Erythroblast (primary cell): ENCODE measurements around the gene PCDHGC3.

Source experiments
- DNase-seq, 2 experiments: peaks; one replicate each; lab custom pipeline; 2025; lab: John Stamatoyannopoulos, UW
- GATA1 ChIP-seq: IDR thresholded peaks from 2 replicates; pipeline ENCODE4 v1.6.1; 2011; ENCODE audit warnings: low read depth, mild to moderate bottlenecking, control low read depth, low read length, moderate library complexity
- POLR2A ChIP-seq: IDR thresholded peaks from 2 replicates; pipeline ENCODE4 v1.6.1; 2011; ENCODE audit warnings: mild to moderate bottlenecking, low read length

Gene PCDHGC3

DNA sequence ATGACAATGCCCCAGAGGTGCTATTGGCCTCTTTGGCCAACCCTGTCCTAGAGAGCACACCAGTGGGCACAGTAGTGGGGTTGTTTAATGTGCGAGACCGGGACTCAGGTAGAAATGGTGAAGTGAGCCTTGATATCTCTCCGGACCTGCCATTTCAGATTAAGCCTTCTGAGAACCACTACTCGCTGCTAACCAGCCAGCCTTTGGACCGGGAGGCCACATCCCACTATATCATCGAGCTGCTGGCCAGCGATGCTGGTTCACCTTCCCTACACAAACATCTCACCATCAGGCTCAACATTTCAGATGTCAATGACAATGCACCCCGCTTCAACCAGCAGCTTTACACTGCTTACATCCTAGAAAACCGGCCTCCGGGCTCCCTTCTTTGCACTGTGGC lies 14.5 kb downstream of the PCDHGC3 start:
- no peak for DNase-seq
- TF ChIP-seq GATA1 (no peak), POLR2A (no peak)

GRCh38 chr5:141490771-141491170 lies 15.0 kb downstream of the PCDHGC3 start:
- no peak for TF ChIP-seq GATA1
- no peak for TF ChIP-seq POLR2A
- DNase-seq = no peak

- DNase-seq = no peak
- TF ChIP-seq GATA1 = no peak
- TF ChIP-seq POLR2A = no peak
Observed at GRCh38 chr5:141491323-141492167, 15.8 kb downstream of the PCDHGC3 start.

GRCh38 chr5:141492168-141492885 lies 16.6 kb downstream of the PCDHGC3 start:
- TF ChIP-seq POLR2A (no peak), GATA1 (no peak)
- no peak for DNase-seq

GRCh38 chr5:141493500-141494422 lies 18.0 kb downstream of the PCDHGC3 start:
- no peak for DNase-seq
- TF ChIP-seq GATA1 (no peak), POLR2A (no peak)

DNA sequence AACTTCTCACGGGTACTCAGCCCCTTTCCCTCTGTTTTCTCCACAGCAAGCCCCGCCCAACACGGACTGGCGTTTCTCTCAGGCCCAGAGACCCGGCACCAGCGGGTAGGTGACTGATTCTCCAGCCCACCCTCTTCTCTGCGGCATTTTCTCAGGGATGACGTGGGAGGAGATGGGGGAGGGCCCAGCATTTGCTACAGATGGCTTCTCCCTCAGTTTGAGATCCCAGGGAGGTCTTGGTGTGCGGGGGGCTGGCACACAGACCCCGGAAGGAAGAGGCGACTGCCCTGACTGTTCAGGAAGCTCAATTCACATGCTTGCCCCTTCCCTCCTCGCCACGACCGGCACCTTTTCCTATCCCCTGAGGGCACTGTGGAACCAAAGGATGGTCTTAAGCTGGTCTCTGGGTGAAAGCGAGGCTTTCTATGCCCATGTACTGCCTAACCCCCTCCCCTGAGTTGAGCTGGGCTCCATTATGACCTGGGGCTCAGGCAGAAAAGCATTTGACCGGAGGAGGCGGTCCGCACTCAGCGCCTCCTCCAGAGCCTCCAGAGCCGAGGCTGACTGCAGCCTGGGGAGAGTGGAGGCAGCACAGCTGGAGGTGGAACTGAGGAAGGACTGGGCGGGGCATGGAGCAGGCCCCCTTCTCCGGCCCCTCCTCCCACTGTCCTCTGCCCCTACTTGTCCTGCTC lies 19.1 kb downstream of the PCDHGC3 start:
- TF ChIP-seq GATA1 (no peak), POLR2A (no peak)
- DNase-seq = no peak

- TF ChIP-seq POLR2A (no peak), GATA1 (no peak)
- DNase-seq = no peak
Observed at GRCh38 chr5:141495453-141495811, 19.7 kb downstream of the PCDHGC3 start.

DNA sequence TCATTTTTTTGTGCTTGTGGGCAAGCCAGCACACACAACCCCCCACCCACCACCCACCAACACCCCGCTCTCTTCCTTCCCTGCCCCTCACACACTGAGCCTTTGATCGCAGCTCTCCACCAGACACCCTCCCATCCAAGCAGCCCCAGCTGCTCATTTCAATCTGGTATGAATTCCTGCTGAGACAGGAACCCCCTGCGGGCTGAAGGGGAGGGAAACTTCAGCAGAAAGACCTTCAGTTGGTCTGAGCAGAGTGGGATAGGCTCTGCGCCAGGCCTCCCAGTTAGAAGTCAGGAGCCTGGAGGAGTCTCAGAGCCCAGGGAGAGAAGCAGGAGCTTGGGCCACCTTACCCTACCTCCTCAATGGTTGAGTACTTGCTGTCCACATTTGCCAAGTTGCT lies 20.3 kb downstream of the PCDHGC3 start:
- TF ChIP-seq GATA1 (no peak), POLR2A (no peak)
- no peak for DNase-seq

DNA sequence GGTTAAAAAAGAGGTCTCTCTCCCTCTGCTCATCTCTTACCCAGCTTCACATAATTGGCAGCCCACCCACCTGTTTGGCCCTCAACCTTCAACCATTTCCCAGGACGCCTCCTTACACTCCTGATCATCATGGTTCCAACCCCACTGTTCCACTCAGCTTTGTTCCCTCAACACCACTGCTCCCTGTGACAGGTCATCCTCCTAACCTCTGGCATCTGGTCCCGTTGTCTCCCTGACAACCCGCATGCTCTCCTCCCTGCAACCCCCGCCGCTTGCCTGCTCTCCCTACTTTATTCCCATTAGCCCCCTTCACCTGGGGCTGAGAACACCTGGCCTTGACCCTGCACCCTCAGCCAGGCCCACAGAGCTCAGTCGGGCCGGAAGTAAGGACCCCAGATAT lies 26.0 kb downstream of the PCDHGC3 start:
- TF ChIP-seq POLR2A = no peak
- TF ChIP-seq GATA1 = no peak
- no peak for DNase-seq

DNA sequence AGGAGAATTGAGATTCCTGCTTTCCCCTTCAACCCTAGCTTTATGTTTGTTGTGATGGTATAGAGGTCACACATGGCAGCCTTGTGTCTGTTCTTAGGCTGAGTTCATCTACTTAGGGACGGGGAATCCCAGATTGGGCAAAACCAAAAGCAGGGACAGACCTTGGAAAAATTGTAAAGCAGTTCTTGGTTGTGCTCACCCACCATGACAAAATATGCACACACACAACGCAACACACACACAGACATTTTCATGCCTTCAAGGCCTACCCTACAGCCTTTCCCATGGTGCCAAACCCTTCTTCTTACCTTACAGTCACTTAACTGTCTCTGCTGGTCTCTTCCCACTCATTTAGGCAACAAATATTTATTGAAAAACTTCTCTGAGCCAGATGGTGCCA lies 27.9 kb downstream of the PCDHGC3 start:
- no peak for TF ChIP-seq GATA1
- no peak for DNase-seq

- no peak for TF ChIP-seq GATA1
Observed at GRCh38 chr5:141504216-141504615, 28.4 kb downstream of the PCDHGC3 start.

DNA sequence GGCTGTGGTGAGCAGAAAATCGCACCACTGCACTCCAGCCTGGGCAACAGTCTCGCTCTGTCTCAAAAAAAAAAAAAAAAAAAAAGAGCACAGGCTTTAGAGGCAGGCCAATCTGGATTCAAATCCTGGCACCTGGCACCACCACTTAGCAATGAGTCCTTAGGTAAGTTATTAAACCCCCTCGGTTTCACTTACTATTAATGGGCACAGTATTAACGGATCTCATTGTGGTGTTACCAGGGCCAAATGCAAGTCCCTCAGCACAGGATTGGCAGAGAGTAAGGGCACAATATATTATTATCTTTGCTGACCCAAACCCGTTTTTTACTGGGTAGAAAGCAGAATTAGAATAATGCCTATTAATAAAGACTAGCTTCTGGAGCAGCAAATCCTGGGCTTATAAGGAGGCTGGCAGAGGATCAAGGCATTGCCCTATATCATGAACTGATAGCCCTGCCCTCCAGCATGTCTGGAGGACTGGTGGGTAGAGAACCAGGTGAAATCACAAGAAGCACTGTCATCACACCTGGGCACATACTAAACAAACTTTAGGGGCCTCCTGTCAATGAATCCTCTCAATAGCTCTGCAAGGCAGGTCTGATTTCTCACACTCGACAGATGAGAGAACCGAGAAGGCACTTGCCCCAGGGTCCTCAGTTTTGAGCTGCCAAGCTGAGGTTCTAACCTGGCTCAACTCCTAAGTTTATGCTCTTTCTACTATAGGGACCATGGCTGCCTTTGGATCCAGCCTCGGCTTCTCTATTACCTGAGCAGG lies 30.8 kb downstream of the PCDHGC3 start:
- no peak for DNase-seq
- no peak for TF ChIP-seq GATA1
- TF ChIP-seq POLR2A = no peak

More at GRCh38 chr5:141504216-141504615, 28.4 kb downstream of the PCDHGC3 start:
- DNase-seq = no peak
